ENCODE results near the gene LRP2.

- TF ChIP-seq USF2 (IDR thresholded peaks at IDR 0.05; ENCODE audit: low read length) (no peak), EZH2 (IDR thresholded peaks at IDR 0.05; ENCODE audit: low read depth, low read length, severe bottlenecking) (no peak)
Measured at GRCh38 chr2:169354244-169354643, 8.1 kb downstream of the LRP2 start.

Measured in H1 (cell line).